Breast epithelium (tissue), 4 donors: ENCODE measurements around the gene TMPRSS13. TPM values are rescaled to one million over a fixed set of nuclear protein-coding genes. Genes with fewer than 3 reads are reported as not detected.
A peak's percentile ranks its signal among the peaks of the same experiment; 100 is the strongest.
"Not testable (repeated sequence)": the region's sequence is repeated elsewhere in the genome, so short reads cannot be mapped to it uniquely, and the experiment has no call there.

Experiments used
- DNase-seq, 2 donors: peaks; one replicate each; pipeline ENCODE4 v3.0.0-alpha.2; 2019; ENCODE audit warnings: low spot score in 2 of 2
- H3K27ac ChIP-seq, 2 donors: fragments of 200-600 bp; sonication (generic) in 1 of 2; one replicate each; pipeline ENCODE4 v1.5.1; 2016 to 2019; ENCODE audit warnings: mild to moderate bottlenecking in 1 of 2
- H3K27me3 ChIP-seq, 2 donors: fragments of 200-600 bp; sonication (generic) in 1 of 2; one replicate each; pipeline versions ENCODE4 v1.5.1 to v1.6.0; 2017 to 2019; ENCODE audit warnings: control low read depth in 1 of 2, mild to moderate bottlenecking in 1 of 2
- H3K36me3 ChIP-seq: fragments of 200-600 bp; one replicate; pipeline ENCODE4 v1.5.1; 2019
- H3K4me1 ChIP-seq, 2 donors: fragments of 200-600 bp; sonication (generic); one replicate each; pipeline ENCODE4 v1.5.1; 2016 to 2019; ENCODE audit warnings: control low read depth in 1 of 2
- H3K4me3 ChIP-seq, 3 donors: fragments of 200-600 bp; sonication (generic); 1 replicate in 2 of 3; 2 replicates in 1 of 3; pipeline ENCODE4 v1.5.1; 2016 to 2019; ENCODE audit warnings: mild to moderate bottlenecking in 3 of 3, moderate library complexity in 2 of 3
- H3K9me3 ChIP-seq, 2 donors: fragments of 200-600 bp; sonication (generic) in 1 of 2; one replicate each; pipeline ENCODE4 v1.5.1; 2016 to 2019; ENCODE audit warnings: control low read depth in 1 of 2
- POLR2A ChIP-seq: fragments of 450-650 bp; IDR thresholded peaks from one replicate; pipeline ENCODE4 v1.6.1; 2016; ENCODE audit warnings: antibody characterized with exemption, mild to moderate bottlenecking, moderate library complexity
- POLR2AphosphoS5 ChIP-seq, 3 donors: sonication (generic); formaldehyde crosslinking; IDR thresholded peaks; one replicate each; pipeline ENCODE4 v1.6.1; 2017; ENCODE audit warnings: antibody characterized with exemption in 3 of 3
- intact Hi-C: fragments of 100-400 bp; cut with DNase I; formaldehyde crosslinking; loops from one replicate; pipeline ENCODE4 v1.15.1; 2023; ENCODE audit warnings: low total_unique reads
- total RNA-seq, 3 donors: library from RNA; depleted of rRNA; stranded (reverse); fragments of >200 nt; gene quantifications; one replicate each; pipeline ENCODE4 v1.1.0, GENCODE V29; 2016
- TF ChIP-seq, protein P1 (sequence below), 3 donors: fragments of 450-650 bp; IDR thresholded peaks; one replicate each; pipeline ENCODE4 v1.5.1; 2016 to 2017; ENCODE audit warnings: antibody characterized with exemption in 3 of 3, mild to moderate bottlenecking in 3 of 3, moderate library complexity in 3 of 3

Gene TMPRSS13
- total RNA-seq, 3 donors from 2014 or later, result 0.32 to 34.0 (median 12.5) TPM

DNA sequence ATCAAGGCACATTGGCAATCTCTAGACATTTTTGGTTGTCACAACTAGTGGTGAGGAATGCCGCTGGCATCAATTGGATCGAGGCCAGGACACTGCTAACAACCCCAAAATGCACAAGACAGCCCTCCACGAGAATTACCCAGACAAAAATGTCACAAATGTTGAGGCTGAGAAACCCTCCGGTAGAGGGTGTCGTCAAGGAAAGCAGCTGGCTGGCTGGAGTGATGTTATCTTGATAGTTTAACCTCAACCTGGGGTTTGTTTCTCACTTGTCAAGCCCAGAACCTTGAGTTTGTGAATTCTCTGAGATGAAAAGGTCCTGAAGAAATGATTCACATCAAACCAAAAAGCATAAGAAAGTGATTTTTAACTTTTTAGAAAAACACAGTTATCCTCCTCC is 21.1 kb upstream of the TMPRSS13 start:
- Histone ChIP-seq H3K36me3 (no peaks in the 10 kb centered on the region), H3K4me3 (no peak overlapping the region), H3K27me3 (no peaks in the 10 kb centered on the region), H3K27ac (no peak overlapping the region), H3K9me3 (no peaks in the 10 kb centered on the region), H3K4me1 (no peaks in the 10 kb centered on the region)
- DNase-seq, result no peak
- intact Hi-C loops, result no loop called here
- TF ChIP-seq POLR2A, result no peak
- TF ChIP-seq, protein P1, sequence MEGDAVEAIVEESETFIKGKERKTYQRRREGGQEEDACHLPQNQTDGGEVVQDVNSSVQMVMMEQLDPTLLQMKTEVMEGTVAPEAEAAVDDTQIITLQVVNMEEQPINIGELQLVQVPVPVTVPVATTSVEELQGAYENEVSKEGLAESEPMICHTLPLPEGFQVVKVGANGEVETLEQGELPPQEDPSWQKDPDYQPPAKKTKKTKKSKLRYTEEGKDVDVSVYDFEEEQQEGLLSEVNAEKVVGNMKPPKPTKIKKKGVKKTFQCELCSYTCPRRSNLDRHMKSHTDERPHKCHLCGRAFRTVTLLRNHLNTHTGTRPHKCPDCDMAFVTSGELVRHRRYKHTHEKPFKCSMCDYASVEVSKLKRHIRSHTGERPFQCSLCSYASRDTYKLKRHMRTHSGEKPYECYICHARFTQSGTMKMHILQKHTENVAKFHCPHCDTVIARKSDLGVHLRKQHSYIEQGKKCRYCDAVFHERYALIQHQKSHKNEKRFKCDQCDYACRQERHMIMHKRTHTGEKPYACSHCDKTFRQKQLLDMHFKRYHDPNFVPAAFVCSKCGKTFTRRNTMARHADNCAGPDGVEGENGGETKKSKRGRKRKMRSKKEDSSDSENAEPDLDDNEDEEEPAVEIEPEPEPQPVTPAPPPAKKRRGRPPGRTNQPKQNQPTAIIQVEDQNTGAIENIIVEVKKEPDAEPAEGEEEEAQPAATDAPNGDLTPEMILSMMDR (IDR thresholded peaks at IDR 0.05), result no peak
- no peak for TF ChIP-seq POLR2AphosphoS5 (IDR thresholded peaks at IDR 0.05)

DNA sequence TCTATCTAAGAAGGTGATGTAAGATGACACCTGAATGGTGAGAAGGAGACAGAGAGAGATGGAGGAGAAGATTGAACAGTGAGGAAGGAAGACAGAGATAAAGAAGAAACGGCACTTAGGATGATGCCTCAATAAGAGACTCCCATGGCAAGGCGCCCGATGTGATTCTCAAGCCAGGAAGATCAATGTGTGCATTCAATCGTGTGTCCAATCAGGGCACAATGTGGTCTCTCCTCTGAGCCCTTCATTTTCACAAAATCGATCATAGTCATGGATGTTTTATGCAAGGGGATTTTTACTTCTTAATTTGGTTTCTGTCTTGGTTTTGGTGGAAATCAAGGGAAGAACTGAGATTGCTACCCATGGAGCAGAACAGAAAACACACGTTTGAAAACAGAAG is 19.9 kb upstream of the TMPRSS13 start:
- Histone ChIP-seq H3K36me3 (no peaks in the 10 kb centered on the region), H3K27ac (no peak overlapping the region), H3K9me3 (no peaks in the 10 kb centered on the region), H3K27me3 (no peaks in the 10 kb centered on the region), H3K4me1 (no peaks in the 10 kb centered on the region), H3K4me3 (no peak overlapping the region)
- intact Hi-C loops, result loop anchor here (5.0 kb wide), 1 partner anchor 107 kb away; no protein-coding TSS in a partner anchor
- no peak for DNase-seq
- no peak for TF ChIP-seq POLR2AphosphoS5 (IDR thresholded peaks at IDR 0.05)
- TF ChIP-seq, protein P1 (IDR thresholded peaks at IDR 0.05), result no peak
- TF ChIP-seq POLR2A, result no peak

DNA sequence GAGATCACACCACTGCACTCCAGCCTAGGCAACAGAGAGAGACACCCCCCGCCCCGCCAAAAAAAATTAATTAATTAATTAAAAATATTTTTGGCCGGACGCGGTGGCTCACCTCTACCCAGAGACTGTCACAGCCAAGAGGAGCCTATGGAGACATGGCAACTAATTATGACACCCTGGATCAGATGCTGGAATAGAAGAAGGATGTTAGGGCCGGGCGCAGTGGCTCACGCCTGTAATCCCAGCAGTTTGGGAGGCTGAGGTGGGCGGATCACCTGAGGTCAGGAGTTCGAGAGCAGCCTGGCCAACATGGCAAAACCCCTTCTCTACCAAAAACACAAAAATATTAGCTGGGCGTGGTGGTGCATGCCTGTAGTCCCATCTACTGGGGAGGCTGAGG is 19.3 kb upstream of the TMPRSS13 start:
- not testable (repeated sequence) for H3K36me3 ChIP-seq, H3K4me3 ChIP-seq, DNase-seq, H3K9me3 ChIP-seq, H3K27me3 ChIP-seq, H3K27ac ChIP-seq, H3K4me1 ChIP-seq
- intact Hi-C loops, result loop anchor here (5.0 kb wide), 1 partner anchor 106 kb away; no protein-coding TSS in a partner anchor

DNA sequence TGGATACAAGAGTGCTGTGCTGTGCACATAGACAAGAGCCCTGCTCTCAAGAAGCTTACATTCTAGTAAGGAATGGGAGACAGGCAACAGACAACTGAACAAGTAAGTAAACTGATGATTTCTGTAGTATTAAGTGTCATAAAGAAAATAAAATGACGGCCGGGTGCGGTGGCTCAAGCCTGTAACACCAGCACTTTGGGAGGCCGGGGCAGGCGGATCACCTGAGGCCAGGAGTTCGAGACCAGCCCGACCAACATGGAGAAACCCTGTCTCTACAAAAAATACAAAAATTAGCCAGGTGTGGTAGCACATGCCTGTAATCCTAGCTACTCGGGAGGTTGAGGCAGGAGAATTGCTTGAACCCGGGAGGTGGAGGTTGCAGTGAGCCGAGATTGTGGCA is 18.5 kb upstream of the TMPRSS13 start:
- not testable (repeated sequence) for H3K9me3 ChIP-seq, H3K4me1 ChIP-seq, H3K36me3 ChIP-seq, H3K4me3 ChIP-seq, DNase-seq, H3K27me3 ChIP-seq, H3K27ac ChIP-seq
- intact Hi-C loops, result loop anchor here (5.0 kb wide), 1 partner anchor 105 kb away; no protein-coding TSS in a partner anchor

DNA sequence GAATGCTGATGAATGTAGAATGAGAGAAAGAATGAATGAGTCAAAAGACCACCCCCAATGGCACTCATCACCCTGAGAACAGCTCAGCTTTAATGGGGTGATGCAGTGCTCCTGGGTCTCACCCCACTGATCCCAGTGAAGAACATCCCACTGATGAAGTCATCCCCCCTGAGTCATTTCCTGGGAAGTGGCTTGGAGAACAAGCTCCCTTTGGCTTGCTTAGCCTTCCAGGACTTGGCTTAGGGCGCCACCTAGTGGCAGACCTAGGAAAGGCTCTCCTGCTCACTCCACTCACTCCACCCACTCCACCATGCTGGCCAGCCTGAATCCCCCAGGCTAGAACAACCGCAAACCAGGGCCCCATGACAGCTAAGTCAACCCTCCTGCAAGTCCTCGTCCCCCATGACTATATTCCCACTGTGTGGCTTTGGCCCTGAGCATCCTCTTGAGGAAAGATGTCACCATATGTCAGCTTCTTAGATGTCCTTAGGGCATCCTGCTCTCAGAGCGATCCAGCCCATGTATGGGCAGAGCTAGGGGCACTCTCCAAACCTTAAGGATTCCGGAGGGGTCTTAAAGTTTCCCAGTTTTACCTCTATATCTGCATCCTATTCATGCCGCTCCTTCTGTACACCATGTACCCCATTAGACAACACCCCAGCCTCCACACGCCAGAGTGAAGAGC is 17.8 kb upstream of the TMPRSS13 start:
- no peaks in the 10 kb centered on the region for H3K27me3 ChIP-seq
- TF ChIP-seq POLR2A (no peak), POLR2AphosphoS5 (IDR thresholded peaks at IDR 0.05) (peak in 2 of 3 donors; percentile 35 to 50)
- TF ChIP-seq, protein P1 (IDR thresholded peaks at IDR 0.05), result peak; percentile 90 to 98 (median 96)
- DNase-seq, result peak; percentile 79 to 87
- no peak overlapping the region for H3K4me3 ChIP-seq
- H3K9me3 ChIP-seq, result no peaks in the 10 kb centered on the region
- no peaks in the 10 kb centered on the region for H3K4me1 ChIP-seq
- intact Hi-C loops, result loop anchor here (5.0 kb wide), 1 partner anchor 105 kb away; no protein-coding TSS in a partner anchor
- H3K36me3 ChIP-seq, result no peaks in the 10 kb centered on the region
- H3K27ac ChIP-seq, result no peak overlapping the region

DNA sequence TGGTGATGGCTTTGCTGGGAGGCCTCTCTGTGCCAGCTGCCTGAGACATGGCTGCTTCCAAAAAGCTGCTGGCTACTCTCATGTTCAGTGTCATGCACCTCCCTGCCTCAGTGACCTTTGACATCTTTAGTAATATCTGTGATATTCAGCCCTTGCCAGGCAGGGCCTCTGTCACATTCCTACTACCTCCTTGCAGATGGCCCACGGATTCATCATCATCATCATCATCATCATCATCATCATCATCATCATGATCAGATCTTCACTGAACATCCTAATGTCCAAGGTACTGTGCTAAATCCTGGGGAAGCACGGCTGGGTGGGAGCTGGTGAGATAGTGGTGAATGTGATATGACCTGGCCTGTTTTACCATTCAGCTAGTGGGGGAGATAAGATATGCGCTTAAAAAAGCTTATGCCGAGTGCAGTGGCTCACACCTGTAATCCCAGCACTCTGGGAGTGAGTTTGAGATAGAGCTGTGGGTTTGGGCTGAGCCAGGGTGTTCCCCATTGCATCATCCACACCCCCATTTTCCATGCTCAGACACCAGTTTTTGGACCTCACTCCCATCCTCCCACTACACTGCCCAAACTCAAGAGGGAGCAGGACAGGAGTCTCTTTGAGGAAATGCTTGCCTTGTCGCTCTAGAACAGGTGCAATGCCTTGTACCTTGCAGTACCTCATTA is 17.1 kb upstream of the TMPRSS13 start:
- no peak overlapping the region for H3K4me3 ChIP-seq
- H3K36me3 ChIP-seq, result no peaks in the 10 kb centered on the region
- no peak for DNase-seq
- H3K9me3 ChIP-seq, result no peaks in the 10 kb centered on the region
- intact Hi-C loops, result loop anchor here (5.0 kb wide), 1 partner anchor 104 kb away; no protein-coding TSS in a partner anchor
- TF ChIP-seq POLR2AphosphoS5 (IDR thresholded peaks at IDR 0.05) (no peak), POLR2A (no peak)
- TF ChIP-seq, protein P1 (IDR thresholded peaks at IDR 0.05), result no peak
- H3K27ac ChIP-seq, result no peak overlapping the region
- no peaks in the 10 kb centered on the region for H3K4me1 ChIP-seq
- H3K27me3 ChIP-seq, result no peaks in the 10 kb centered on the region
